Measurements from ENCODE around the gene COL6A2.
"Not testable (repeated sequence)": the region's sequence is repeated elsewhere in the genome, so short reads cannot be mapped to it uniquely, and the experiment has no call there.

GRCh38 chr21:46170436-46171193 lies 72.7 kb downstream of the COL6A2 start:
- TF ChIP-seq CTCF (IDR thresholded peaks at IDR 0.05); MAZ (IDR thresholded peaks at IDR 0.05; ENCODE audit: borderline replicate concordance, low read depth, low read length); ESRRA (IDR thresholded peaks at IDR 0.05; ENCODE audit: borderline replicate concordance, low read length); POLR2A (IDR thresholded peaks at IDR 0.05; ENCODE audit: low read length); POLR2AphosphoS2 (conservative IDR thresholded peaks at IDR 0.05; ENCODE audit: low read length); NFE2L2 (conservative IDR thresholded peaks at IDR 0.05; ENCODE audit: low read length): not testable (repeated sequence)

Data from A549 (cell line).